ENCODE data around the gene FNDC3B.

DNA sequence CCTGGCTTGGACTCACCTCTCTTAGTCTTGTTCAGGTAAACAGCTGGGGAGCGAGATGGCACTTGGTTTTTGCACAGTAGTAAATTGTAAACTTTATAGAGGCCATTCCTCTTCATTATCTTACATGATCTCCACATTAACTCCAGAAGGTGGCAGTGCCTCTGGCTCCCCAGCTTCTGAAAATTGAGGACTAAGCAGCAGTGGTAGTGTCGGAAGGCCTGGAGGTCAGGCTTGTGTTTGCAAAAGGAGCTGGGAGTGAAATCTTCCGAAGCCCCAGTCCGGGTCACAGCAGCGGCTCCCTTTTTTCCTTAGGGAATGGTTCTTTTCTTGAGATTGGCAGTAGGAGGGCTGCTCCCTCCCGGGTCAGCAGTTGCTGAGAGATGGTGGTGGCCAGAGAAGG is 85.7 kb downstream of the FNDC3B start:
- TF ChIP-seq CTCF (IDR thresholded peaks at IDR 0.05) (no peak), POLR2A (IDR thresholded peaks at IDR 0.05) (no peak)

Data from testis (tissue), 2 donors.